CD4-positive, alpha-beta T cell treated with Interleukin-21 for 1 hour (primary cell): ENCODE results near the gene TBXAS1.
"Not testable (repeated sequence)": the region's sequence is repeated elsewhere in the genome, so short reads cannot be mapped to it uniquely, and the experiment has no call there.

Source experiments
- DNase-seq: peaks from one replicate; pipeline ENCODE4 v3.0.0-alpha.2; 2020

TBXAS1 gene

GRCh38 chr7:139828446-139828845, 618 bp upstream of the TBXAS1 start:
- DNase-seq = no peak

- DNase-seq = no peak
These were observed 682 bp downstream of the TBXAS1 start for GRCh38 chr7:139829775-139830117.

GRCh38 chr7:139830292-139830691, 1.2 kb downstream of the TBXAS1 start:
- DNase-seq = no peak

- peak; percentile 17 for DNase-seq
These were observed 1.9 kb downstream of the TBXAS1 start for GRCh38 chr7:139830782-139831501.

- DNase-seq = not testable (repeated sequence)
These were observed 6.8 kb downstream of the TBXAS1 start for GRCh38 chr7:139835848-139836247.

- DNase-seq = not testable (repeated sequence)
These were observed 8.2 kb downstream of the TBXAS1 start for GRCh38 chr7:139837291-139837690.

GRCh38 chr7:139838276-139838675, 9.2 kb downstream of the TBXAS1 start:
- no peak for DNase-seq

- DNase-seq = no peak
These were observed 9.8 kb downstream of the TBXAS1 start for GRCh38 chr7:139838876-139839275.

- DNase-seq = no peak
These were observed 11.7 kb downstream of the TBXAS1 start for GRCh38 chr7:139840776-139841175.

GRCh38 chr7:139842401-139843210, 13.5 kb downstream of the TBXAS1 start:
- no peak for DNase-seq

GRCh38 chr7:139843211-139843537, 14.1 kb downstream of the TBXAS1 start:
- not testable (repeated sequence) for DNase-seq

GRCh38 chr7:139844779-139845442, 15.8 kb downstream of the TBXAS1 start:
- no peak for DNase-seq

GRCh38 chr7:139845443-139845805, 16.4 kb downstream of the TBXAS1 start:
- no peak for DNase-seq

- no peak for DNase-seq
These were observed 17.2 kb downstream of the TBXAS1 start for GRCh38 chr7:139846297-139846696.

GRCh38 chr7:139848274-139848673, 19.2 kb downstream of the TBXAS1 start:
- DNase-seq = no peak

- DNase-seq = no peak
These were observed 21.8 kb downstream of the TBXAS1 start for GRCh38 chr7:139850906-139851305.

- DNase-seq = no peak
These were observed 22.9 kb downstream of the TBXAS1 start for GRCh38 chr7:139851770-139852481.

- DNase-seq = no peak
These were observed 23.4 kb downstream of the TBXAS1 start for GRCh38 chr7:139852482-139852845.

- DNase-seq = no peak
These were observed 24.6 kb downstream of the TBXAS1 start for GRCh38 chr7:139853506-139854123.

- no peak for DNase-seq
These were observed 25.1 kb downstream of the TBXAS1 start for GRCh38 chr7:139854124-139854511.

GRCh38 chr7:139854803-139855497, 25.9 kb downstream of the TBXAS1 start:
- DNase-seq = no peak

GRCh38 chr7:139855498-139856270, 26.6 kb downstream of the TBXAS1 start:
- peak; percentile 41 for DNase-seq
